ENCODE measurements around the gene SMLR1. TPM values are rescaled to one million over a fixed set of nuclear protein-coding genes. Genes with fewer than 3 reads are reported as not detected.
"Not testable (repeated sequence)": the region's sequence is repeated elsewhere in the genome, so short reads cannot be mapped to it uniquely, and the experiment has no call there.

The SMLR1 gene
- total RNA-seq, 1 donor from 2014 or later: not detected

- no peak for ATAC-seq
- intact Hi-C loops (cut with DNase I): no loop called here
- DNase-seq: no peak
- Histone ChIP-seq H3K36me3 (no peaks in the 10 kb centered on the region), H3K4me3 (no peak overlapping the region), H3K9me3 (peaks cover 5% of the 10 kb centered on the region), H3K4me1 (no peaks in the 10 kb centered on the region), H3K27ac (no peak overlapping the region), H3K27me3 (ENCODE audit: low read depth) (no peaks in the 10 kb centered on the region)
- TF ChIP-seq CTCF (IDR thresholded peaks at IDR 0.05): no peak
Measured at GRCh38 chr6:130796313-130796905, 30.8 kb upstream of the SMLR1 start.

- Histone ChIP-seq H3K27me3 (ENCODE audit: low read depth) (no peaks in the 10 kb centered on the region), H3K36me3 (no peaks in the 10 kb centered on the region), H3K4me1 (no peaks in the 10 kb centered on the region), H3K27ac (no peak overlapping the region), H3K9me3 (peaks cover 5% of the 10 kb centered on the region), H3K4me3 (no peak overlapping the region)
- ATAC-seq (no peak), DNase-seq (no peak)
- intact Hi-C loops (cut with DNase I): no loop called here
- no peak for TF ChIP-seq CTCF (IDR thresholded peaks at IDR 0.05)
Measured at GRCh38 chr6:130797061-130797460, 30.1 kb upstream of the SMLR1 start.

- H3K9me3 ChIP-seq; H3K36me3 ChIP-seq; DNase-seq; H3K4me1 ChIP-seq; ATAC-seq; H3K27ac ChIP-seq; H3K4me3 ChIP-seq; H3K27me3 ChIP-seq (ENCODE audit: low read depth); intact Hi-C loops (cut with DNase I): not testable (repeated sequence)
Measured at GRCh38 chr6:130801368-130801767, 25.8 kb upstream of the SMLR1 start.

- TF ChIP-seq CTCF (IDR thresholded peaks at IDR 0.05): no peak
- Histone ChIP-seq H3K27me3 (ENCODE audit: low read depth) (no peaks in the 10 kb centered on the region), H3K9me3 (no peaks in the 10 kb centered on the region), H3K27ac (no peak overlapping the region), H3K4me1 (no peaks in the 10 kb centered on the region), H3K4me3 (no peak overlapping the region), H3K36me3 (no peaks in the 10 kb centered on the region)
- no peak for DNase-seq
- no peak for ATAC-seq
- intact Hi-C loops (cut with DNase I): no loop called here
Measured at GRCh38 chr6:130810307-130811030, 16.7 kb upstream of the SMLR1 start.

GRCh38 chr6:130811932-130812331 lies 15.3 kb upstream of the SMLR1 start:
- no peaks in the 10 kb centered on the region for H3K36me3 ChIP-seq
- DNase-seq: no peak
- H3K27me3 ChIP-seq (ENCODE audit: low read depth): no peaks in the 10 kb centered on the region
- intact Hi-C loops (cut with DNase I): no loop called here
- no peak for ATAC-seq
- no peak overlapping the region for H3K27ac ChIP-seq
- H3K9me3 ChIP-seq: no peaks in the 10 kb centered on the region
- no peaks in the 10 kb centered on the region for H3K4me1 ChIP-seq
- TF ChIP-seq CTCF (IDR thresholded peaks at IDR 0.05): no peak
- no peak overlapping the region for H3K4me3 ChIP-seq

GRCh38 chr6:130814506-130814905 lies 12.7 kb upstream of the SMLR1 start:
- Histone ChIP-seq H3K4me1 (no peaks in the 10 kb centered on the region), H3K27ac (no peak overlapping the region), H3K9me3 (no peaks in the 10 kb centered on the region), H3K4me3 (no peak overlapping the region), H3K27me3 (ENCODE audit: low read depth) (no peaks in the 10 kb centered on the region), H3K36me3 (no peaks in the 10 kb centered on the region)
- TF ChIP-seq CTCF (IDR thresholded peaks at IDR 0.05): no peak
- intact Hi-C loops (cut with DNase I): no loop called here
- DNase-seq (no peak), ATAC-seq (no peak)

Measured in lower lobe of right lung (tissue), 2 donors.